Psoas muscle (tissue), 8 donors: ENCODE results near the gene ZNF493. TPM values are rescaled to one million over a fixed set of nuclear protein-coding genes. Genes with fewer than 3 reads are reported as not detected.

ENCODE experiments used
- ATAC-seq, 4 donors: fragments of 200-7000 bp; cut with Tn5 transposase; one replicate each; pipeline ENCODE4 v1.9.1; 2020; ENCODE audit warnings: moderate library complexity in 3 of 4, mild to moderate bottlenecking in 2 of 4
- DNase-seq, 2 donors: peaks; one replicate each; pipeline ENCODE4 v3.0.0-alpha.2; 2020
- H3K27ac ChIP-seq: fragments of 200-600 bp; one replicate; pipeline ENCODE4 v1.8.0; 2022
- H3K27me3 ChIP-seq, 3 donors: fragments of 200-600 bp in 1 of 3; one replicate each; pipeline versions ENCODE4 v1.6.1 to v1.8.0; 2013 to 2022; ENCODE audit warnings: low read length in 2 of 3, mild to moderate bottlenecking in 2 of 3, moderate library complexity in 1 of 3; ENCODE audit not compliant: insufficient read depth in 3 of 3
- H3K36me3 ChIP-seq, 2 donors: fragments of 200-600 bp in 1 of 2; one replicate each; pipeline versions ENCODE4 v1.6.1 to v1.8.0; 2013 to 2022; ENCODE audit warnings: low read depth in 1 of 2, mild to moderate bottlenecking in 1 of 2, moderate library complexity in 1 of 2; ENCODE audit not compliant: insufficient read depth in 1 of 2
- H3K4me1 ChIP-seq: fragments of 200-600 bp; one replicate; pipeline ENCODE4 v1.8.0; 2022
- H3K4me3 ChIP-seq: fragments of 200-600 bp; one replicate; pipeline ENCODE4 v1.8.0; 2022; ENCODE audit warnings: mild to moderate bottlenecking
- H3K9me3 ChIP-seq: fragments of 200-600 bp; one replicate; pipeline ENCODE4 v1.8.0; 2022
- WGBS, 3 donors: extraction: QIAGEN DNeasy Blood & Tissue Kit; methylation state at CpG; one replicate each; pipeline versions ENCODE4 v1.1.6 to v1.1.7; 2013; 5-methylcytosine and 5-hydroxymethylcytosine counted together
- intact Hi-C, 2 donors: fragments of 100-400 bp; cut with DNase I; formaldehyde crosslinking; loops; one replicate each; pipeline versions ENCODE4 v1.11.0 to v1.14.2; 2022
- long read RNA-seq, 2 donors: library from polyadenylated mRNA; unstranded; transcript quantifications; one replicate each; pipeline ENCODE4 v2.0.0, GENCODE V29; 2021
- polyA plus RNA-seq, 3 donors: library from polyadenylated mRNA; stranded (reverse); fragments of 200-250 nt; gene quantifications; one replicate each; pipeline ENCODE4 v1.2.3, GENCODE V29; 2013
- total RNA-seq, 4 donors: library from RNA; stranded (reverse); fragmentation: NEBNext Ultra II Directional in 2 of 4; extraction: Animal tissue kit (Norgen Biotek cat#: 25700) in 2 of 4; gene quantifications; one replicate each; pipeline versions ENCODE4 v1.2.1 to v1.2.4, GENCODE V29; 2021 to 2023
- TF ChIP-seq, protein P1 (sequence below): fragments of 200-600 bp; IDR thresholded peaks from one replicate; pipeline ENCODE4 v1.8.0; 2022; ENCODE audit warnings: antibody characterized with exemption
- donor health status: healthy with polysubstance abuse.
- donor health status: DM: no; HTN: no; CAD: no; lungs with moderate emphysema.
- donor health status: Bipolar disorder and iron deficiency.
- donor health status: healthy.
- donor health status: DM: yes; HTN: yes; CAD: no.
- donor health status: DM: no; HTN: no; CAD: no.
- donor health status: DM: no; HTN: no; CAD: no.
- donor health status: DM: yes; HTN: yes; CAD: no.

ZNF493 gene
- 10 to 100 TPM in 1 of 4 donors, 1 to 10 TPM in 3; 4.1 to 11.2 (median 5.5) TPM for total RNA-seq
- polyA plus RNA-seq, result 1 to 10 TPM; 1.1 to 3.8 (median 1.7) TPM
- long read RNA-seq, donor 1, result 0 reads
- long read RNA-seq, donor 2, partial matches to known transcripts, result 0 of 4 reads
- long read RNA-seq, donor 2, other reads (novel, unspliced or antisense), result 3 of 4 reads

DNA sequence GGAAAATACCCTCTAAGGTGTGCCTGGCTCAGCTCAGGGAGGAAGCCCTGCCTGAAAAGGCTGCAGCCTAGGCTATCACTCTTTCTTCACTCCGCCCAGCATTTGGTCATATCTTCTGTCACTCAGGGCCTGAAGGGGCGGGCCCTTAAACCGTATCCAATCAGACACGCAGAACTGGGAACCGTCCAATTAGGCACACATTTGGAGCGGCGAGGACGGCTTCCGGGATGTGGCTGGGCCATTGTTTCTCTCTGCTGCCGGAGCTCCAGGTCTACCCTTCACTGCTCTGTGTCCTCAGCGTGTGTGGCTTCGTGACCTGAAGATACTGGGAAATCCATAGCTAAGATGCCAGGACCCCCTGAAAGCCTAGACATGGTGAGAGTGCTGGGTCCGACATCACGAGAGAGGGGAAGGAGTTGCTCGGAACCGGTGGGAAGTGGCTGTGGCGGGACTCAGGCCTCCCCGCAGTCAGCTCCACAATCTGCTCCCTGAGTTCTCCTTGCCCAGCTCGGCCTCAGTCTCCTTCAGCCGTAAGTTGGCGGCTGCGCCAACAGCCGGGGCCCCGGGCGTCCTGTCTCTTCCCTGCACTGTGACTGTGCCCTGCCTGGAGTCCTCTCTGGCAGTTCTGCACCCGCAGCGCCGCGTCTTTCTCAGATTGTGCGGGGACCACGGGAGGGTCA is at the start of gene ZNF493:
TSS of gene ZNF493 (plus strand) at position 241 of the 680 bp plus-strand sequence. CDS start at position 346, 105 bp downstream.
- Histone ChIP-seq H3K27me3 (no peaks in the 10 kb centered on the region), H3K9me3 (no peaks in the 10 kb centered on the region), H3K36me3 (peaks cover 3 to 20% of the 10 kb centered on the region in 2 donors), H3K4me3 (peak within 1 kb of the TSS; percentile 95), H3K27ac (peak within 1 kb of the TSS; percentile 86), H3K4me1 (peaks cover 14% of the 10 kb centered on the region)
- TF ChIP-seq, protein P1, sequence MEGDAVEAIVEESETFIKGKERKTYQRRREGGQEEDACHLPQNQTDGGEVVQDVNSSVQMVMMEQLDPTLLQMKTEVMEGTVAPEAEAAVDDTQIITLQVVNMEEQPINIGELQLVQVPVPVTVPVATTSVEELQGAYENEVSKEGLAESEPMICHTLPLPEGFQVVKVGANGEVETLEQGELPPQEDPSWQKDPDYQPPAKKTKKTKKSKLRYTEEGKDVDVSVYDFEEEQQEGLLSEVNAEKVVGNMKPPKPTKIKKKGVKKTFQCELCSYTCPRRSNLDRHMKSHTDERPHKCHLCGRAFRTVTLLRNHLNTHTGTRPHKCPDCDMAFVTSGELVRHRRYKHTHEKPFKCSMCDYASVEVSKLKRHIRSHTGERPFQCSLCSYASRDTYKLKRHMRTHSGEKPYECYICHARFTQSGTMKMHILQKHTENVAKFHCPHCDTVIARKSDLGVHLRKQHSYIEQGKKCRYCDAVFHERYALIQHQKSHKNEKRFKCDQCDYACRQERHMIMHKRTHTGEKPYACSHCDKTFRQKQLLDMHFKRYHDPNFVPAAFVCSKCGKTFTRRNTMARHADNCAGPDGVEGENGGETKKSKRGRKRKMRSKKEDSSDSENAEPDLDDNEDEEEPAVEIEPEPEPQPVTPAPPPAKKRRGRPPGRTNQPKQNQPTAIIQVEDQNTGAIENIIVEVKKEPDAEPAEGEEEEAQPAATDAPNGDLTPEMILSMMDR, result no peak
- intact Hi-C loops, result loop anchor here in 1 of 2 donors (10.0 kb wide), 2 partner anchors 72 to 252 kb away; partner anchors contain the start of genes ZNF431 and ZNF708
- ATAC-seq (peak; percentile 100), DNase-seq (peak; percentile 93 to 95)
- 0% methylated on average over 29 to 31 of the region's 31 CpGs for WGBS, 3 donors

DNA sequence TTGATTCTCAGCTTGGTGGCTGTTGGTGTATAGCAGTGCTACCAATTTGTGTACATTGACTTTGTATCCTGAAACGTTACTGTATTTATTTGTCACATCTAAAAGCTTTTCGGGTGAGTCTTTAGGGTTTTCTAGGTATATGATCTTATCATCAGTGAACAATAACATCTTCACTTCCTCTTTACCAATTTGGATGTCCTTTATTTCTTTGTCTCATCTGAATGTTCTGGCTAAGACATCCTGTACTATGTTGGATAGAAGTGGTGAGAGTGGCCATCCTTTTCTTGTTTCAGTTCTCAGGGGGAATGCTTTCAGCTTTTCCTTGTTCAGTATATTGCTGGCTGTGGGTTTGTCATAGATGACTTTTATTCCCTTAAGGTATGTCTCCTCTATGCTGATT is 44.1 kb upstream of the ZNF493 start:
- Histone ChIP-seq H3K9me3 (no peaks in the 10 kb centered on the region), H3K27me3 (peaks cover 0 to 3% (median 0%) of the 10 kb centered on the region in 3 donors), H3K27ac (no peak overlapping the region), H3K4me1 (no peaks in the 10 kb centered on the region), H3K4me3 (no peak overlapping the region), H3K36me3 (no peaks in the 10 kb centered on the region)
- DNase-seq, result no peak
- ATAC-seq, result no peak
- TF ChIP-seq, protein P1, result no peak
- intact Hi-C loops, result no loop called here
- WGBS, 3 donors, result 42 to 73% (median 71%) methylated on average over 2 of the region's 2 CpGs

- ATAC-seq (peak; percentile 98 to 100 (median 99)), DNase-seq (peak; percentile 91 to 94)
- H3K36me3 ChIP-seq, result peaks cover 0 to 4% of the 10 kb centered on the region in 2 donors
- WGBS, 3 donors, result 0 to 1% (median 0%) methylated on average over 35 to 36 of the region's 36 CpGs
- peak within 1 kb of the TSS; percentile 85 for H3K4me3 ChIP-seq
- H3K27ac ChIP-seq, result peak within 1 kb of the TSS; percentile 46
- no peaks in the 10 kb centered on the region for H3K4me1 ChIP-seq
- intact Hi-C loops, result loop anchor here in 1 of 2 donors (1.0 kb wide), 1 partner anchor 31 kb away; no protein-coding TSS in a partner anchor
- peaks cover 0 to 3% (median 0%) of the 10 kb centered on the region in 3 donors for H3K27me3 ChIP-seq
- TF ChIP-seq, protein P1, result no peak
- H3K9me3 ChIP-seq, result no peaks in the 10 kb centered on the region
These were observed 38.0 kb upstream of the ZNF493 start, which contains the start of gene ZNF738 for GRCh38 chr19:21358768-21359451. Gene ZNF738, plus strand, starts transcription at chr19:21359000. Its CDS starts 141 bp downstream, at chr19:21359141.

- Histone ChIP-seq H3K27me3 (no peaks in the 10 kb centered on the region), H3K9me3 (no peaks in the 10 kb centered on the region), H3K27ac (no peak overlapping the region), H3K36me3 (peaks cover 0 to 4% of the 10 kb centered on the region in 2 donors), H3K4me3 (no peak overlapping the region), H3K4me1 (no peaks in the 10 kb centered on the region)
- TF ChIP-seq, protein P1, result no peak
- intact Hi-C loops, result no loop called here
- DNase-seq (no peak), ATAC-seq (no peak)
- WGBS, 3 donors, result 94 to 95% (median 95%) methylated on average over 3 of the region's 3 CpGs
These were observed 34.6 kb upstream of the ZNF493 start for GRCh38 chr19:21362291-21362690.
